HEK293 (cell line): Measurements from ENCODE around the gene BCAR1.

Experiments
- WT1 ChIP-seq: fragments of 450-650 bp; formaldehyde crosslinking; IDR thresholded peaks from 2 replicates; pipeline ENCODE4 v1.5.1; 2016; ENCODE audit warnings: missing biosample characterization, missing genetic modification characterization
- ZNF133 ChIP-seq: fragments of 450-650 bp; formaldehyde crosslinking; IDR thresholded peaks from 2 replicates; pipeline ENCODE4 v1.5.1; 2016; ENCODE audit warnings: missing biosample characterization, missing genetic modification characterization
- ZNF274 ChIP-seq, 2 experiments: fragments of 200-500 bp in 1 of 2; fragments of 450-650 bp in 1 of 2; sonication (Bioruptor generic) in 1 of 2; formaldehyde crosslinking in 1 of 2; IDR thresholded peaks; 2 replicates each; pipeline versions ENCODE4 v1.5.1 to v1.6.1; 2014 to 2016; ENCODE audit warnings: borderline replicate concordance in 1 of 2, inconsistent platforms in 1 of 2, low read length in 1 of 2, missing biosample characterization in 1 of 2, missing genetic modification characterization in 1 of 2
- ZNF501 ChIP-seq: fragments of 450-650 bp; formaldehyde crosslinking; IDR thresholded peaks from 2 replicates; pipeline ENCODE4 v1.5.1; 2016; ENCODE audit warnings: missing biosample characterization, missing genetic modification characterization
- TF ChIP-seq, protein P1 (sequence below): fragments of 450-650 bp; formaldehyde crosslinking; IDR thresholded peaks from 2 replicates; pipeline ENCODE4 v1.5.1; 2016; ENCODE audit warnings: missing biosample characterization, missing genetic modification characterization
- TF ChIP-seq, protein P2 (sequence below): fragments of 450-650 bp; formaldehyde crosslinking; IDR thresholded peaks from 2 replicates; pipeline ENCODE4 v1.5.1; 2016; ENCODE audit warnings: missing biosample characterization, missing genetic modification characterization
- TF ChIP-seq, protein P3 (sequence below): fragments of 450-650 bp; formaldehyde crosslinking; conservative IDR thresholded peaks from 2 replicates; pipeline ENCODE4 v1.5.1; 2016; ENCODE audit warnings: low read depth, missing biosample characterization, missing genetic modification characterization

DNA sequence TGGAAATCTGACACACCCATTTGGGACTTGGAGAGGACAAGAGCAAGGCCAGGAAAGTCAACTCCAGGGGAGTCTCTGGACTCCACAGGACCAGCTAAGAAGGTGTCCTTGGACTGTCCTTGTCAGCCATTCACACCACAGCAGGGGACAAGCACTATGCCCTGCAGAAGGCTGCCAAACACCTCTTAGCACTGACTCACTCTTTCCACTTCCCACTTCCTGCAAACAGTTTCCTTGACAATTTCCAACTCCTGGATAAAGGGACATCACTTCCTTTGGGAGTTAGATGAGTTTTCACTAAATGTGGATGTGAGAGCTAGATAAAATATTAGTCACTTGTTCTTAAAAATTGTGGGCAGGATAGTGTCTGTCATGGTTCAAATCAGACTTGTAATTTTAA lies 37.8 kb upstream of the BCAR1 start:
- TF ChIP-seq, protein P1, sequence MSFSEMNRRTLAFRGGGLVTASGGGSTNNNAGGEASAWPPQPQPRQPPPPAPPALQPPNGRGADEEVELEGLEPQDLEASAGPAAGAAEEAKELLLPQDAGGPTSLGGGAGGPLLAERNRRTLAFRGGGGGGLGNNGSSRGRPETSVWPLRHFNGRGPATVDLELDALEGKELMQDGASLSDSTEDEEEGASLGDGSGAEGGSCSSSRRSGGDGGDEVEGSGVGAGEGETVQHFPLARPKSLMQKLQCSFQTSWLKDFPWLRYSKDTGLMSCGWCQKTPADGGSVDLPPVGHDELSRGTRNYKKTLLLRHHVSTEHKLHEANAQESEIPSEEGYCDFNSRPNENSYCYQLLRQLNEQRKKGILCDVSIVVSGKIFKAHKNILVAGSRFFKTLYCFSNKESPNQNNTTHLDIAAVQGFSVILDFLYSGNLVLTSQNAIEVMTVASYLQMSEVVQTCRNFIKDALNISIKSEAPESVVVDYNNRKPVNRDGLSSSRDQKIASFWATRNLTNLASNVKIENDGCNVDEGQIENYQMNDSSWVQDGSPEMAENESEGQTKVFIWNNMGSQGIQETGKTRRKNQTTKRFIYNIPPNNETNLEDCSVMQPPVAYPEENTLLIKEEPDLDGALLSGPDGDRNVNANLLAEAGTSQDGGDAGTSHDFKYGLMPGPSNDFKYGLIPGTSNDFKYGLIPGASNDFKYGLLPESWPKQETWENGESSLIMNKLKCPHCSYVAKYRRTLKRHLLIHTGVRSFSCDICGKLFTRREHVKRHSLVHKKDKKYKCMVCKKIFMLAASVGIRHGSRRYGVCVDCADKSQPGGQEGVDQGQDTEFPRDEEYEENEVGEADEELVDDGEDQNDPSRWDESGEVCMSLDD = no peak
- TF ChIP-seq, protein P2, sequence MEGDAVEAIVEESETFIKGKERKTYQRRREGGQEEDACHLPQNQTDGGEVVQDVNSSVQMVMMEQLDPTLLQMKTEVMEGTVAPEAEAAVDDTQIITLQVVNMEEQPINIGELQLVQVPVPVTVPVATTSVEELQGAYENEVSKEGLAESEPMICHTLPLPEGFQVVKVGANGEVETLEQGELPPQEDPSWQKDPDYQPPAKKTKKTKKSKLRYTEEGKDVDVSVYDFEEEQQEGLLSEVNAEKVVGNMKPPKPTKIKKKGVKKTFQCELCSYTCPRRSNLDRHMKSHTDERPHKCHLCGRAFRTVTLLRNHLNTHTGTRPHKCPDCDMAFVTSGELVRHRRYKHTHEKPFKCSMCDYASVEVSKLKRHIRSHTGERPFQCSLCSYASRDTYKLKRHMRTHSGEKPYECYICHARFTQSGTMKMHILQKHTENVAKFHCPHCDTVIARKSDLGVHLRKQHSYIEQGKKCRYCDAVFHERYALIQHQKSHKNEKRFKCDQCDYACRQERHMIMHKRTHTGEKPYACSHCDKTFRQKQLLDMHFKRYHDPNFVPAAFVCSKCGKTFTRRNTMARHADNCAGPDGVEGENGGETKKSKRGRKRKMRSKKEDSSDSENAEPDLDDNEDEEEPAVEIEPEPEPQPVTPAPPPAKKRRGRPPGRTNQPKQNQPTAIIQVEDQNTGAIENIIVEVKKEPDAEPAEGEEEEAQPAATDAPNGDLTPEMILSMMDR (tag by site-specific recombination) = no peak
- TF ChIP-seq ZNF501 (tag by site-specific recombination) (no peak), ZNF133 (tag by site-specific recombination) (no peak), WT1 (tag by site-specific recombination) (no peak), ZNF274 (IDR thresholded peaks at IDR 0.05; ENCODE audit: low read length) (no peak), ZNF274 (tag by site-specific recombination; IDR thresholded peaks at IDR 0.05; ENCODE audit: borderline replicate concordance) (no peak)
- TF ChIP-seq, protein P3, sequence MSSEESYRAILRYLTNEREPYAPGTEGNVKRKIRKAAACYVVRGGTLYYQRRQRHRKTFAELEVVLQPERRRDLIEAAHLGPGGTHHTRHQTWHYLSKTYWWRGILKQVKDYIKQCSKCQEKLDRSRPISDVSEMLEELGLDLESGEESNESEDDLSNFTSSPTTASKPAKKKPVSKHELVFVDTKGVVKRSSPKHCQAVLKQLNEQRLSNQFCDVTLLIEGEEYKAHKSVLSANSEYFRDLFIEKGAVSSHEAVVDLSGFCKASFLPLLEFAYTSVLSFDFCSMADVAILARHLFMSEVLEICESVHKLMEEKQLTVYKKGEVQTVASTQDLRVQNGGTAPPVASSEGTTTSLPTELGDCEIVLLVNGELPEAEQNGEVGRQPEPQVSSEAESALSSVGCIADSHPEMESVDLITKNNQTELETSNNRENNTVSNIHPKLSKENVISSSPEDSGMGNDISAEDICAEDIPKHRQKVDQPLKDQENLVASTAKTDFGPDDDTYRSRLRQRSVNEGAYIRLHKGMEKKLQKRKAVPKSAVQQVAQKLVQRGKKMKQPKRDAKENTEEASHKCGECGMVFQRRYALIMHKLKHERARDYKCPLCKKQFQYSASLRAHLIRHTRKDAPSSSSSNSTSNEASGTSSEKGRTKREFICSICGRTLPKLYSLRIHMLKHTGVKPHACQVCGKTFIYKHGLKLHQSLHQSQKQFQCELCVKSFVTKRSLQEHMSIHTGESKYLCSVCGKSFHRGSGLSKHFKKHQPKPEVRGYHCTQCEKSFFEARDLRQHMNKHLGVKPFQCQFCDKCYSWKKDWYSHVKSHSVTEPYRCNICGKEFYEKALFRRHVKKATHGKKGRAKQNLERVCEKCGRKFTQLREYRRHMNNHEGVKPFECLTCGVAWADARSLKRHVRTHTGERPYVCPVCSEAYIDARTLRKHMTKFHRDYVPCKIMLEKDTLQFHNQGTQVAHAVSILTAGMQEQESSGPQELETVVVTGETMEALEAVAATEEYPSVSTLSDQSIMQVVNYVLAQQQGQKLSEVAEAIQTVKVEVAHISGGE (tag by site-specific recombination) = no peak
